HG03025 (cell line): ENCODE measurements around the gene MAGI2.

Source experiments
- ATAC-seq: cut with Tn5 transposase; IDR thresholded peaks from one replicate; pipeline ENCODE4 v1.9.1; 2021; ENCODE audit warnings: mild to moderate bottlenecking, moderate library complexity; ENCODE audit not compliant: unreplicated experiment, low FRiP score

Gene MAGI2

DNA sequence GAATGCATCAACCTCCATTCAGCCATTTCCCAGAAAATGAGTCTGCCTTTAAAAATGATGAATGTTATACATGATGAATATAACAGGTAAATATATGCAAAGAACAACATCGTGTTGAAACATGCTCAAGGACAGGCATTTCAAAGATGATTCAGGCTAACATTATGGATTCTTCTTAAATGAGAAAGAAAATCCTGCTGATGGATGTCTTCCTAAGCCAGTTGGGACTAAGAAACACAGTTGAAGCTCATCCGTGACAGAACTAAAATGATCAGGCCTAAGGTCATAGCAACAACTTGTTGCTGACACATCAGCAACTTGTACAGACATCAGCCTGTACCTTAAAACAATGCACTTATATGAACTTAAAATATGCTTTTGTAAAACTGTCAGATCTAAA is 267.9 kb downstream of the MAGI2 start:
- no peak for ATAC-seq

DNA sequence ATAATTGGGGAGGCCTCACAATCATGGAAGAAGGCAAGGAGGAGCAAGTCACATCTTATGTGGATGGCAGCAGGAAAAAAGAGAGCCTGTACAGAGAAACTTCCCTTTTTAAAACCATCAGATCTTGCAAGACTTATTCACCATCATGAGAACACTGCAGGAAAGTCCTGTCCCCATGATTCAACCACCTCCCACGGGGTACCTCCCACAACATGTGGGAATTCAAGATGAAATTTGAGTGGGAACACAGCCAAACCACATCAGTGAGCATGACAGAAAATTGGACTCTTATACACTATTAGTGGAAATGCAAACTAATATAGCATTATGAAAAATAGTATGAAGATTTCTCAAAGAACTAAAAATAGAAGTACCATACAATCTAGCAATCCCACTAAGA is 271.2 kb downstream of the MAGI2 start:
- ATAC-seq, result no peak

DNA sequence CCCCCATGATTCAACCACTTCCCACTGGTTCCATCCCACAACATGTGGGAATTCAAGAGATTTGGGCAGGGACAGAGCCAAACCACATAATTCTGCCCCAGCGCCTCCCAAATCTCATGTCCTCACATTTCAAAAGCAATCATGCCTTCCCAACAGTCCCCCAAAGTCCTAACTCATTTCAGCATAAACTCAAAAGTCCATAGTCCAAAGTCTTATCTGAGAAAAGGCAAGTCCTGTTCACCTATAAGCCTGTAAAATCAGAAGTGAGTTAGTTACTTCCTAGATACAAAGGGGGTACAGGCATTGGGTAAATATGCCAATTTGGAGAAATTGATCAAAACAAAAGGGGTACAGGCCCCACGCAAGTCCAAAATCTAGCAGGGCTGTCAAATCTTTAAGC is 272.9 kb downstream of the MAGI2 start:
- ATAC-seq, result no peak

DNA sequence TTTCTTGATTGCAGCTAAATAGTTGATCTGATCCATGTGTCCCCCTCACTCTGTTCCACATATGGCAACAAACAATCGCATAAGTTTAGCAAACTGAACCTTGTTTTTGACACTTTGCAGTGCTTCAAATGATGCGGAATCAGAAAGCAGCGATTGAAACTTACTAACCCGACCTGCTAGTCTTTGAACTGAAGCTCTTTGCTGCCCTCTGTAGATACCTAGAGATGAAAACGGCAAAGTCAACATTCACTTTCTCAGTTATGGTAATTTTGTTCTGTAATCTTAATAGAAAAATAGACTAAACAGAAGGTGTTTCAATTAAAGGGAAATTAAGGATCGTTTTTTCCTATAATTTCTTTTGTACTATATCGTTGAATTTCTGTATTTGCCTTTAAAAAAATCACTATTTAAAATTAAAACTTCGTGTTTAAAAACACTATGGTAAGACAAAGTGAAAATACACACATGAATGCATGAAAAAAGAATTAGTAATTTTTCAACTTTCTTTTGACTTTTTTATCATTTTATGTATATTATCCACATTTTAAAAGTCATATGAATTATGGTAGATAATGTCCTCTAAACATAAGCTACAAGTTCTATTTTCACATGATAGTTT is 276.5 kb downstream of the MAGI2 start:
- ATAC-seq, result no peak

DNA sequence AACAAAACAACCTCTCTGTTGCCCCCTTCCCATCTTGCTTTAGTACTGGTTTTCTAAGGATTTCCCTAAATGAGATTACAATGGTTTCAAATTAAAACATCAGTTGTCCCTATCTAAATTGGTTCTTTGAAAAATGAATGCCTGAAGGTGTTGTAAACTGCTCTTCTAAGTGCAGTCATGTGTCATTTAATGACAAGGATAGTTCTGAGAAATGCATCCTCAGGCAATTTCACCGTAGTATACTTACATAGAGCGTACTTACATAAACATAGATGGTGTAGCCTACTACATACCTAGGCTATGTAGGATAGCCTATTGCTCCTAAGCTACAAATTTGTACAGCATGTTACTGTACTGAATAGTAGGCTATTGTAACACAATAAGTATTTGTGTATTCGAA is 278.1 kb downstream of the MAGI2 start:
- no peak for ATAC-seq

DNA sequence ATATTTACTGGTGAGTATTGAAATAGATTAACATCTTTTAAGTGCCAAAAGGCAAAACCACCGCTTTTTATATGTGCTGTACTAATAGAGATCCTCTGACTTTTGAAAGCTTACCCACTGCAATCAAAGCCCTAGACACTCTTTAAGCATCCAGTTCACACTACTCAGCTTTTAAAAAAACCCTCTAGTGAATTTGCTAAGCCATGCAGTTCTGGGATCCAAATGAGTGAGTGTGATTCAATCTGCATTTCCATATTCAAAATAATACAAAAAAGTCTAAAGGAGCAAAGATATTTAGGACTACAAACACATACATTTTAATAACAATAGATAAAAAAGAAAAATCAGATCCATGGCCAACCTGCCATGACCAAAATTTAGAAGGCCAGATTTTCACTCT is 288.2 kb downstream of the MAGI2 start:
- ATAC-seq, result no peak

DNA sequence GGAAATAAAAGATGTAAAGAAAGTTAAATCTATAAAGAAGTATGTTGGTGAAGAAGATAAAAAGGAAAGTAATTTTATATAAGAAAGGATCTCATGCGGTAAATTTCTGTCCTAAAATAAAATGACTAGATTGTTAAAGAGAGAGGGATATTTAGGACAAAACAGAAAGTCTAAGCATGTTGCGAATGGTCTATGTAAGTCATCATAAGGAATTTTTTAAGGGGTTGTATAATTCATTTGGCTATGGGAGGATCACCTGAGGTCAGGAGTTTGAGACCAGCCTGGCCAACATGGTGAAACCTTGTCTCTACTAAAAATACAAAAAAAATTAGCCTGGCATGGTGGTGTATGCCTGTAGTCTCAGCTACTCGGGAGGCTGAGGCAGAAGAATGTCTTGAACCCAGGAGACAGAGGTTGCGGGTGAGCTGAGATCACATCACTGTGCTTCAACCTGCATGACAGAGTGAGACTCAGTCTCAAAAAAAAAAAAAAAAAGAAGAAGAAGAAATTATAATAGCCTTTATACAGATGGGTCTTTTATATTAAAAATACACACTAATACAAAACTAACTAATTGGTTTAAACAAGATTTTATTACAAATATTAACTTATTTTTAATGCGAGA is 294.3 kb downstream of the MAGI2 start:
- no peak for ATAC-seq

DNA sequence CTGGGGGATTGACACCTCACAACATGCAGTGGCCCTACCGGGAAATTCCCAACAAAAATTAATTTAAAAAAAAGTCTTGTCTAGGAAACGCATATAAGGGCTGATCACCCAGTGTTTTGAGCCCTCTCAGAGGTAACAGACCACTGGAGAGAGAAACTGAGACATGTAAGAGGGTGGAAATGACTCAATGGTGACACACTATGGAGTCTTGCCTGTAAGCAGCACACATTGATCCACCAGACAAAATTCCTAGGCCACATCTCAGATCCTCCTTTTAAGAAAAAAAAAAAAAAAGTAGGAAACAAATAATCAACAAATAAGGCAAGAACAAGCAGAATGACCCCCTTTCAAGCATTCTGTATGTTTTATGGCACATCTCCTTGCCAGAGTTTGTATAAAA is 296.2 kb downstream of the MAGI2 start:
- no peak for ATAC-seq

DNA sequence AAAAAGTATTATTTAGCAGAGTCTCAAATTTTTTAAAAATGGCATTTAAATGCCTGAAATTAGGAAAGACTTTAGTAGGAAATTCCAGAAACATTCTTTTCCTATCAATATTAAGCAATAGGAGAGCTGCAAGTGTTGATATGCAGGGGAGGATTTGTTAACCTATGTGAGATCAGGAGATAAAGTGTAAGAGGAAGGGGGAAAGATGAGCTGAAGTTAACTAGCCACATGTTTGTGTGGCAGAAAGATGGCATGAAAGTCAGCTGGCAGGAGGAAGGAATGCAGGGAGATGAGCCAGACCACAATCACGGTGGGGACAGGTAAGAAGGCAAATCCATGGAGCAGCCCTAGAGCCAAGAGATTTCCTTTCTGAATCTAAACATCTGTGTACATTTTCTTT is 303.6 kb downstream of the MAGI2 start:
- ATAC-seq, result no peak

DNA sequence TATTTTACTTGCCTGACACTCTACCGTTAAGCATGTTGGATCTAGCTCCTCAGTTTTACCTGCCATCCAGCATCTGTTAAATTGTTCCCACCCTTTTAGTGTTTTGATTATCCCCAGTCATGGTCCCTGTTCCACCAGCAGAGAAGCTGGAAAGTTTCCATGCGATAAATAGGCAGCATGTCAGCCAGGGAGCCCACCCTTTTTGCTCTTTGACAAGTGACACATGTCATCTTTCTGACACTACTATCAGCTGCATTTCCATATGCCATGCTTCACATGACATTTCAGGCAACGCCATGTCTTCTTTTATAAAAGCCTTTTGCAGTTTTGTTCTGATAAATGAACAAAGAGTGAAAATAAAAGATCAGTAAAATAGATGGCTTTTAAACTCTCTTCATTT is 310.8 kb downstream of the MAGI2 start:
- ATAC-seq, result no peak

DNA sequence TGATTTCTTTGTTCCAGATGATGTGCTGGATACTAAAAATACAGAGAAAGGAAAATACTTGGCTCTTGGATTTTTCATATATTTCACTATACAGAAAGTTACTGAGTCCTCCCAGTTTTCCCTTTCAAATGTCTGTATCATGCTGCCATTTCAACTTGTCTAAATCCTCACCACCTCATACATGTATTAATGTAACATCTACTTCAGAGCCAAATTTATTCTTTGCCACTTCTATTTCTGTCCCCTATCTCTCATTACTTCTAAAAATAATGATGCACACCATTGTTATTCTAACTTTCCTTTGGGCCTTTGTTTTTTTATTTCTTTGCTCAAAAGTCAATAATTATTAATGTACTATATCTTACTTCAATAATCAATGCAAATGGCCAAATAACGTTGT is 312.2 kb downstream of the MAGI2 start:
- ATAC-seq, result no peak

DNA sequence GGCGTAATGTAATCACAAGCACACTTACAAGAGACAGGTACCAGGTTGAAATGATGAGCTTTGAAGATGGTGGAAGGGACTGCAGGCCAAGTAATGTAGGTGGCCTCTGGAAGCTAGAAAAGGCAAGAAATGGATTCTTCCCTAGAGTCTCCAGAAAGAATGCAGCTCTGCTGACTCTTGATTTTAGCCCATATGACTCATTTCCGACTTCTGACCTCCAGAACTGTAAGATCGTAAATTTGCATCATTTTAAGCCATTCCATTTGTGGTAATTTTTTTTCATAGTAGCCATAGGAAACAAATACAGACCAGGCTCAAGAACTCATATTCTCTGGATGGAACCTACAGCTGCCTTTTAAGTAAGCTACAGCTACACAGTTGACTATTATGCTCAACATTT is 315.5 kb downstream of the MAGI2 start:
- ATAC-seq, result no peak

DNA sequence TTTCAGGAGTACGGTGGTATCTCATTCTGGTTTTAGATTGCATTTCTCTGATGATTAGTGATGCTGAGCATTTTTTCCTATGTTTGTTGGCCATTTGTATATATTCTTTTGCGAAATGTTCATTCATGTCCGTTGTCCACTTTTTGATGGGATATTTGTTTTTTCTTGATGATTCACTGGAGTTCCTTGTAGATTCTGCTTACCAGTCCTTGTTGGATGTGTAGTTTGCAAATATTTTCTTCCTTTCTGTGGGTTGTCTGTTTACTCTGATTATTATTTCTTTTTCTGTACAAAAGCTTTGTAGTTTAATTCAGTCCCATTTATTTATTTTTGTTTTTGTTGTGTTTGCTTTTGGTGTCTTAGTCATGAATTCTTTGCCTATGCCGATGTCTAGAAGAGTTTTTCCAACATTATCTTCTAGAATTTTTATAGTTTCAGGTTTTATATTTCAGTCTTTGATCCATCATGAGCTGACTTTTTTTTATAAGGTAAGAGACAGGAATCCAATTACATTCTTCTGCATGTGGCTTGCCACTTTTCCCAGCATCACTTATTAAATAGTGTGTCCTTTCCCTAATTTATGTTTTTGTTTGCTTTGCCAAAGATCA is 320.5 kb downstream of the MAGI2 start:
- no peak for ATAC-seq

DNA sequence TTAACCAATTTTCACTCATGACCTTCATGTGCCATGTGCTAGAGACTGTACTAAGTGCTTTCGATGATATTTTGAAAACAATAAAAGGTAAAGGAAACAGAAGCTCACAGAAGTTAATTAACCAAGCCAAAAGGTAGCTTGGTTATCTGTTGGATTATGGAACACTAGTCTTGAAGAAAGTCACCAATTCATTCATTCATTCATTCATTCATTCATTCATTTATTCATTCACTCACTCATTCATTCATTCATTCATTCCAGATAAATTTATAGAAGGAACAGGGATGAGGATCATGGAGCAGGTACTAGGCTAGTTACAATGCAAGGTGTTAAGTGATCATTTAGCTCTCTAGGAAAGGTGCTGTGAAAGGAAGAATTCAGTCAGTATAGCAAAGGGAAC is 322.8 kb downstream of the MAGI2 start:
- ATAC-seq, result no peak

DNA sequence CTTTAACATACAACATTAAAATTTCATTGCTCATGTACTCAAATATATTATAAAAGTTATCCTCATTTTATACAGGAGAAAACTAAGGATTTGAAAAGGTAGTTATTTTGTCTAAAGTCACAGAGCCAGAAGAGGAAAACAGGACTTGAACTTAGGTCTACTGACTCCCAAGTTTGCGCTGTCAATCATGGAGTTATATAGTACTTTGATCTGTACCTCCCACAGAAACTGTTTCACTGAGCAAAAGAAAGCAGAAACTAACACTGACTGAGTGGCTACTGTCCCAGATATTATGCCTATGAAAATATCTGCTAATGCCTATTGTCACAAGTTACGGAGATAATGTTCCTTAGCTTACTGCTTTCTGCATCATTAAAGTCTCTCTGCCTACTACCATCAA is 329.1 kb downstream of the MAGI2 start:
- ATAC-seq, result no peak

DNA sequence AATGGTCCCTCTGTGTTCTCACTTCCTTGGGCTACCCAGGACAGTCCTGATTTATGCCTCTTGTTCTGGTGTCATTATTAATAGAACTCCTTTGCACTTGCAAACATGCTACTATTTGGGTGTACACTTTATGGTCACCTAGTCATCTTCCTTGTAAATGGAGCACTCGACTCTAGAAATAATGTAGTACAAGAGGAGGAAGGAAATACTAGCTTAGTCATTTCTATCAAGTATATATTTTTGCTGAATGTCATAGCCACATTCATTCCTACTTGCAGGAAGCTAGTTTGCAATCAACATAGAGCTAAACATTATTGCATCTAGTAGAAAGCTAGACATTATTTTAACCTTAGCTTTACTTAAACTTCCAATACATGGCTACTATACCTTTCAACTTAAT is 335.3 kb downstream of the MAGI2 start:
- no peak for ATAC-seq

DNA sequence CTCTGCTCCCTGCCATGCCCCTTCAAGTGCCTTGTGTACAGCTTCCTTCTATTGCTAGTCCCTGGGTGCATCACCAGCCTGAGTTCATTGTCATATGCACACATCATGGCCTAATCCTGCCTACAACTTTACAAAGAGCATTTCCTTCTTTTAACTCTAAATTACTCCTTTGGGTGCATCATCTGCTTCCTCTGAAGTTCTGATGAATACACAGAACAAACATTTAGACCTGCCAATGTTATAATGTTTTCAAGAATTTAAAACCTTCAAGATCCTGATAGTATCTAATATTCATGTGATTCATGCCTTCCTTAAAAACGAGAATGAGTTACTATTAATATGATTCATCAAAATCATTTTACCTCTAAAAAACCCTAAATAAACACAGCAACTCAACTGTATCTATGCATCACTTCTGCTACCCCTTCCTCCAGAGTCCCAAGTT is 357.1 kb downstream of the MAGI2 start:
- ATAC-seq, result no peak

DNA sequence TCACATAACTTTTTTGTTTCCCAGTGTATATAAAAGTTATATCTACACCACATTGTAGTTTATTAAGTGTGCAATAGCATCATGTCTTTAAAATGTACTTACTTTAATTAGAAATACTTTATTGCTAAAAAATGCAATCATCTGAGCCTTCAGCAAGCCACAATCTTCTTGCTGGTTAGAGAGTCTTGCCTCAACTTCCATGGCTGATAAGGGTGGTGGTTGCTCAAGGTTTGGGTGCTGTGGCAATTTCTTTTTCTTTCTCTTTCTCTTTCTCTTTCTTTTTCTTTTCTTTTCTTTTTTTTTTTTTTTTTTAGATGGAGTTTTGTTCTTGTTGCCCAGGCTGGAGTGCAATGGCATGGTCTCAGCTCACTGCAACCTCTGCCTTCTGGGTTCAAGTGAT is 360.0 kb downstream of the MAGI2 start:
- ATAC-seq, result no peak

DNA sequence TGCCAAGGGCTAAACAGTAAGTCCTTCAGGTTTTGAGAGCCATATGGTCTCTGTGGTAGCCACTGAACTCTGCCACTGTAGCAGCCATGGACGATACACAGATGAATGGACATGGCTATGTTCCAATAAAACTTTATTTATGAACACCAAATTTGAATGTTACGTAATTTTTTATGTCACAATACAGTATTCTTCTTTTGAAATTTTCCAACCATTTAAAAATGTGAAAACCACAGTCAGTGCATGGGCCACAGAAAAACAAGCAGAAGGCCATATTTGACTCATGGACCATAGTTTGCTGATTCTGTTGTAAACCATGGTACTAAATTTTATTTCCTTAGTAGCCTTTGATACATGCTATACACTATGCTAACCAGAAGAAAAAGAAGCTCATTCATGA is 361.8 kb downstream of the MAGI2 start:
- no peak for ATAC-seq

DNA sequence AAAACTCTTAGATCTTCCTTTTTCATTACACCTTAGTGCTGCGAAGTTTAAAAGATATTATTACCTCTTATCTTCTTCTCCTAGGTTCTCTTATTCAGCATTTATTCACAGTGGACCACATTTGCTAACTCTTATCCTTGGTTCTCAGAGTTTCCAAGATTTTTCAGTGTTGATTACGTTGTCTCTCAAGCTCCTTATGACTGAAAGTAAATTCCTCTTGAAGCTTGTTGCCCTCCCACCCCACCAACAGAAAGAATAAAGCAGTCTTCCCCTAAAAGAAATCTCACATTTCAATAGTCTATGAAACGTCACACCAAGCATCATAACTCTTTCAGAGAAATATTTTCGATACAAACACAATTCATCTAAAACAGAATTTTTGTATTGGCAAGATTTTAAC is 362.5 kb downstream of the MAGI2 start:
- no peak for ATAC-seq

DNA sequence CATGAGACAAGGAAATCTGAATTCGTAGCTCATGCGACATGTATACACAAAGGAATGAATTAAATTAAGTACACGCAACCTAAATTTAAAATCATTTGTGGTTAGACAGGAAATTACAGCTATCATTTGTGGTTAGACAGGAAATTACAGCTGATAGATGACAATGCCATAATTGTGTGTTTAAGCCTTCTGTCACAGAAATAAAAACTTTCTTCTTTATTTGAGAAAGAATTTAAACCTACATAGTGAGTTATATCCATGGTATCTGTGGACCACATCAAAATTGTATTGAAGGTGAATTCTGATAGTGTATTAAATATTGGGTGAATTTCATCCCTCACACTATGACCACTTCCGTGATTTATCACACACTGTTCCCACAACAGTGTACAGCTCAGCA is 362.9 kb downstream of the MAGI2 start:
- no peak for ATAC-seq

DNA sequence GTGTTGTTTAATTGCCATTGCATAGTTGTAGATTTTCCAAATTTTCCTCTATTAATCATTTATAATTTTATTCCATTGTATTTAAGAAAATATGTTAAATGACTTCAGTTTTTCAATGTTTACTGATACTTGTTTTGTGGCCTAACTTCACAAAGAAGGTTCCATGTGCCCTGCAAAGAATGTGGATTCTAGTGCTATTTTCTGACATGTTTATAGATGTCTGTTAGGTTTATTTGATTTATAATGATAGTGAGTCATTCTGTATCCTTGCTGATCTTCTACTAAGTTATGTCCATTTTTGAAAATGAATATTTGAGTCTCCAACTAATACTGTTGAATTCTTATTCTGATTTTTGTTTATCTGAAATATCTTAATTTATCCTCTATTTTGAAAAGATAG is 369.0 kb downstream of the MAGI2 start:
- no peak for ATAC-seq
